GM18517 (cell line): ENCODE results near the gene CENPQ.
A peak's percentile ranks its signal among the peaks of the same experiment; 100 is the strongest.

Experiments used
- ATAC-seq: cut with Tn5 transposase; IDR thresholded peaks from one replicate; pipeline ENCODE4 v1.9.1; 2021; ENCODE audit warnings: mild to moderate bottlenecking, moderate library complexity; ENCODE audit not compliant: unreplicated experiment

Gene CENPQ

DNA sequence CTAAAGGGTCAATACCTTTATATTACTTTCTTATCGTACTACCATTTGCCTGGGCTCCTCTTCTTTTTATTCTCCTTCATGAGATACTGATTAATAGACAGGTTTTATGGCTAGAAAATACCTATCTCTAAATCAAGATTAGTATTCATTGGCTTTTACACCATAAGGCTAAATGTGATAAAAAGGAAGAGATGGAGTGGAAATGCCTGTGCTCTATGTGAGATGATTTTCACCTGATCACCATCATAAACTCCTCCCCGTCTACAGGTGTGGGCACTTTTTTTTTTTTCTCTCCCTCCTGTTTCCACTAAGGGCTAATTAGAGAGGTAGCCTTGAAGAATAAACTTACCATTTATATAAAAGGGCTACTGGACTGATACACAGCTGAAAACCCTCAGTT is 36.5 kb downstream of the CENPQ start, which contains the start of gene GLYATL3:
GLYATL3 (plus strand) TSS at position 301 of the 400 bp plus-strand sequence. CDS start 12,068 bp downstream, outside the sequence.
- ATAC-seq: no peak

- ATAC-seq: no peak
These were observed 41.5 kb downstream of the CENPQ start for GRCh38 chr6:49504666-49505065.

- ATAC-seq: no peak
These were observed 43.5 kb downstream of the CENPQ start for GRCh38 chr6:49506569-49507111.

GRCh38 chr6:49509342-49509741 is 46.2 kb downstream of the CENPQ start:
- no peak for ATAC-seq

DNA sequence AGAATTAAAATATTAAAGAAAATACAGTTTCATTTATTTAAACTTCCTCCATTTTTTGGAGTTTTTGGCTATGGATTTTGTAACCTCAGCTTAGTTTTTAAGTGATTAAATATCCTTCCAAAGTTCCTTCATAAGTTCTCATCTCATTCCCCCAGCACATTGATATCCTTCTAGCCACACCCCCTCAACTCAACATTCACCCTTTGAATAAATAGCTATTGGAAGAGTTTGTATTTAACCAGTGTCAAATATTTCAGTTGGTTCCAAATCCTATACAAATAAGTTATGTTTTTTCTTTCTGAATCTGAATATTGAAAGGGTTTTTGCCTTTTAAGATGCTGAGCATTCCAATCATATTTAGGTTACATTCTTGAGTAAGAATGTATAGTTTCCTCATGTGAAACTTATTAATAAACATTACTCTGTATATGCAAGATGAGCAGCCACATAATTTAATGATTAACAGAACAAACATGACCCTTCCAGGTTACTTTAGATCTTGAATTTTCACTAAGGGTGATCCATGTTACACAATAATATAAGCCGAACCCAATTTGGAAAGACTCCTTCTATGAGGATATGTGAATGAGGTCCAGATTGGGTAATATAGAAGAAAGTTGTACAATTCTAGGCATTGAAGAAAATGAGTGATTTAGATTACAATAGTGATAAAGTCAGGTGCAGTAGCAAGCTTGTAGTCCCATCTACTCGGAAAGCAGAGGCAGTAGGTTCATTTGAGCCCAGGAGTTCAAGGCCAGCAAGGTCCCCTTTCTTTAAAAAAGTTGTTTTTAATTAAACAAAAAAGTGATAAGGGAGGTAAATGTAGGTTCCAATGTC is 50.2 kb downstream of the CENPQ start:
- ATAC-seq: no peak

- ATAC-seq: no peak
These were observed 51.7 kb downstream of the CENPQ start for GRCh38 chr6:49514571-49515484.

- ATAC-seq: no peak
These were observed 52.4 kb downstream of the CENPQ start for GRCh38 chr6:49515485-49516146.

DNA sequence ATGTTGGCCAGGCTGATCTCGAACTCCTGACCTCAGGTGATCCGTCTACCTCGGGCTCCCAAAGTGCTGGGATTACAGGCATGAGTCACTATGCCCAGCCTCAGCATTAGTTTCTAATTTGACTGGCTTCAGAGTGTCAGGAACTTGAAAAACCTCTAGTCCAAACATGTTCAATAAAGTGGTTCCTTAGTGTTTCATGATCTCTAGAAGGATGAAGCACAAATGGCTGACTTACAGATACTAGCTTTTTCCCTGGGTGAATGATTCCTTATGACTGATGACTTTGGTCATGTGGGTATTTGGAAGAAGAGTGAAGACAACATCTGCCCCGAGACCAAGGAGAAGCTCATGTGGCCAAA is 53.0 kb downstream of the CENPQ start:
- ATAC-seq: no peak

GRCh38 chr6:49517919-49518318 is 54.7 kb downstream of the CENPQ start:
- no peak for ATAC-seq

DNA sequence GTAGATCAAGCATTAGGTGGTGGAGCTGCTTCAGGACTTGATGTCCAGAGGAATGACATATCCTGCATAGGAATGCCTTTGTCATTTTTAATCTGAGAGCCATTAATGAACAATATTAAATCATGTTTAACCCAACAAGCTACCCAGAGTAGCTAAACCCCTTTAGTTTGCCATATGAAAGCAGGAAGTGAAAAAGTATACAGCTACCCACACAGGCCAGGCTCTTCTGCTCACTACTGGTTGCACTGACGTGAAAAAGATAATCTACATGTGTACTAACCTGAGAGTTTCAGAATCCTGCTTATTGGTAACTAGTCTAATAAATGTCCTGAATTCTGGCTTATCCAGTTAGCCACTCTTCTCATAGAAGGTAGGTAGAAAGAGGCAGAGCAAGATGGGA is 56.5 kb downstream of the CENPQ start:
- ATAC-seq: peak; percentile 98

DNA sequence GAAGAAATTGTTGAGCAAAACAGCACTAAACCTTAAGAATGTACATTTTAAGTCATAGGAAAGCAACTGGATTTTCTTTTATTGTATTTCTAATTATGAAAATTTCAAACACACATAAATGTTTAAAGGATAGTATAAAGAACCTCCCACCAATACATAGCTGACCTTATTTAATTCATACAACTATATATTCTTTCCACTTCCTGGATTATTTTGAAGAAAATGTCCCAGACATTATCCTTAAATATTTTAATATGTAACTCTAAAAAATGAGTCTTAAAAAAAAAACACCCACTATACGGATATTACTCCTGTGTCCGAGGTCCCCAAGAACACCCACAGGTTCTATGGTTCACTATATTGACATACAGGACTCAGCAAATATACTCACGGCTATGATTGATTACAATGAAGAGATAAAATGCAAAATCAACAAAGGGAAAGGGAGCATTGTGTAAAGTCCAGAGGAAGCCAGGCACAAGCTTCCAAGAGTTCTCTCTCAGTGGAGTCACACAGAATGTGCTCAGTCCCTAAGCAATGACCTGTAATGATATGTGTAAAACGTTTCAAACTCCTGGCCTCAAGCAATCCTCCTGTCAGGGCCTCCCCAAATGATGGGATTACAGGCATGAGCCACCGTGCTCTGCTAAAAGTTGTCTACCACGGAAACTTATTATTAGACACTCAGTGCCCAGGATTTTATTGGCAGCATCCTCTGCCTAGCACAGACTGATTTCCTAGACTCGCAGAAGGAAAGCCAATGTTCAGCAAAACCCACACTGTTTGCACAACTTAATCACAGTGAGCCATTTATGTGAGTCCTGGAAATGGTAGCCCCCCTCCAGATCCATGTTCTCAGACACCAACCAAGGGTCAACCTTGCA is 59.8 kb downstream of the CENPQ start:
- no peak for ATAC-seq

DNA sequence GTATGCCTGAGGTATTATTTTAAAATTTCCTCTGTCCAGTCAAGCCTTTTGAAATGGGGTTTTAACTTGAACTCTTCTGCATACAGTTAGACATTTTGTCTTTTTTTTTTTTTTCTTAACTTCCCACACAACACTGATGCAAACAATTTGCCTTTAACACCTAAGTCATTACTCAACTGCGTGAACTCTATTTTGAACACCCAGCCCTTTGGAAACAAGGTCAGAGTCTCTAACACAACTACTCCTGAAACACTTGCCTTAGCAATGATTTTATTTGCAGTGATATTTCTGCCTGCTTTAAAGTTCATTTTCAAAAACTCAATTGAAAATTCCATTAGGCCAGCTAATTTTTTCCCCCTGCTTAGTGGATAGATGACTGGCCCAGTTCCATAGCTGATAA is 60.7 kb downstream of the CENPQ start:
- no peak for ATAC-seq

DNA sequence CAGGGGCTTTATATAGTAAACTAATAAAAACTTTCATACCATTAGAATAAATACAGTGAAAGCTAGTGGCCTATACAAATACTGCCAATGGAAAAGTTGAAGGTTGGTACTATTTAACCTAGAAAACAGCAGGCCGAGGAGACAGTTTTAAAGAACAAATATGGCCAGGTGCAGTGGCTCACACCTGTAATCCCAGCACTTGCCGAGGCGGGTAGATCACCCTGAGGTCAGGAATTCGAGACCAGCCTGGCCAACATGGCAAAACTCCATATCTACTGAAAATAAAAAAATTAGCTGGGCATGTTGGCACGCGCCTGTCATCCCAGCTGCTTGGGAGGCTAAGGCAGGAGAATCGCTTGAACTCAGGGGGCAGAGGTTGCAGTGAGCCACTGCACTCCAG is 61.4 kb downstream of the CENPQ start:
- no peak for ATAC-seq

DNA sequence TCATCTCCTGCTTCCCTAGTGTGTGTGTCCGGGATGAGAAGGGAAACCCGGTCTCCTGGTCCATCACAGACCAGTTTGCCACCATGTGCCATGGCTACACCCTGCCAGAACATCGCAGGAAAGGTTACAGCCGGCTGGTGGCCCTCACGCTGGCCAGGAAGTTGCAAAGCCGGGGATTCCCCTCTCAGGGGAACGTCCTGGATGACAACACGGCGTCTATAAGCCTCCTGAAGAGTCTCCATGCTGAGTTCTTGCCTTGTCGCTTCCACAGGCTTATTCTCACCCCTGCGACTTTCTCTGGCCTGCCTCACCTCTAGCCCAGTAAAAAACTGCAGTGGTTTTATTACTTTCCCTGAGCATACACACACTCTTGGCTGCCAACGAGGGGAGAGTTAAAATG is 63.4 kb downstream of the CENPQ start:
- no peak for ATAC-seq

DNA sequence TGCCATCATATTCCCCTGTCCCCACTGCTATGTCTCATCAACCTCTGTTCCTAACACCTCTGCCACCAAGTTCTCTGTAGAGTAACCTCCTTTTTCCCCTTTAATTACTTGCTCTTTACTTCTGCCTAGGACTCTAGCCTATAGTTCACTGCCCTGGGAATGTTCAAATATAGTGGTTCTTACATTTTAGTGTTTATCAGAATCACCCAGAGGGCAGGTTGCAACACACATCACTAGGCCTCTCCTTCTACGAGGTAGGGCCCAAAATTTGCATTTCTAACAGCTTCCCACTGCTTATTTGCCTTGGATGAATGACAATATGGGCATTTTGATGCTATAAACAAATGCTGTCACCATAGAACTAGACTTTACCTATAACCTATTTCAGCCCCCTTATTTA is 64.2 kb downstream of the CENPQ start:
- no peak for ATAC-seq

- no peak for ATAC-seq
These were observed 65.4 kb downstream of the CENPQ start for GRCh38 chr6:49528571-49528970.

- no peak for ATAC-seq
These were observed 67.1 kb downstream of the CENPQ start for GRCh38 chr6:49530141-49530776.

DNA sequence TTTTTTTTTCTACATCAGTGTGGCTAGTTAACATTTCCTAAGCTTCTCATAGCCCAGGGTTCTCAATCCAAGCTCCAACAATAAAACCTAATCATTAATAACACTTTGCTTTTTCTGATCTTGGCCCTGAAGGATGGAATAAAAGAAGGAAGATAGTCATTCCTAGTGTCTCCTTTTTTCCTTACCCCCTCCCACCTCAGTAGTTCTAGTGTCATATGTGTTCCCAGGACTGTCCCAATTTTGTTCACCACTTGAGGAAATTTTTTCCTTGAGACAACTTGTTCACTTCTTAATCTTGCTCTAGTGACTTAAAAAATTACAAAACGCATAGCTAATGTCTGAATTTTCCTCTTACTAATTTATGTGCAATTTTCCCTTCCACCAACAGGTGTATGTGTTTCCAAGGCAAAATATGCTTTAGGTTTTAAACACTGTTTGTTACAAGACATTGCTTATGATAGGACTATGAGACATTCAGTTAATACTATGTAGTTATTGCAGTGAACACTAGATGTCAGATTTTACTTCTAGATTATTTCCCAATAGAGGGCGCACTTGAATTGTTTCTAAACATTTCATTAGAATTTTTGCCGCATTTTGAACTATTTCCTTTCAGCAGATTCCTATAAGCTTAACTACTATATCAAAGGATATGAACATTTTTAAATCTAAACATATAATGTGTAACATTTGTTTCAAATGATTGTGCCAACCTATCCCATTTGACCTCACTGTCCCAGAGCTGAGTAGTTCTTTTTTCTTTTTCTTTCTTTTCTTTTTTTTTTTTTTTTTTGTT is 68.8 kb downstream of the CENPQ start:
- peak; percentile 95 for ATAC-seq

- no peak for ATAC-seq
These were observed 72.6 kb downstream of the CENPQ start for GRCh38 chr6:49535795-49536194.
